Endometrial microvascular endothelial cells (primary cell): Measurements from ENCODE around the gene DNM3. TPM values are rescaled to one million over a fixed set of nuclear protein-coding genes. Genes with fewer than 3 reads are reported as not detected.

Experiments
- in situ Hi-C: cut with HindIII; loops from 2 replicates; pipeline ENCODE4 v1.10.0; 2017; ENCODE audit warnings: low sequenced_read_pairs, low pct_unique_long_range_greater_than_20kb; ENCODE audit errors: inconsistent ontology term
- total RNA-seq: library from RNA; depleted of rRNA; stranded (reverse); fragments of >200 nt; gene quantifications from one replicate; pipeline ENCODE4 v1.2.3, GENCODE V29; 2015; ENCODE audit errors: inconsistent ontology term

DNM3 gene
- total RNA-seq, 1 donor from 2014 or later, result 0.84 TPM

- in situ Hi-C loops, result no loop called here
These were observed 102.8 kb downstream of the DNM3 start for GRCh38 chr1:171943973-171944561.

GRCh38 chr1:171948511-171948910 is 107.2 kb downstream of the DNM3 start:
- in situ Hi-C loops, result no loop called here

- in situ Hi-C loops, result no loop called here
These were observed 108.0 kb downstream of the DNM3 start for GRCh38 chr1:171949316-171949715.

- in situ Hi-C loops, result loop anchor here (25.0 kb wide), 1 partner anchor 292 kb away; the partner anchor contains the start of gene MYOC
These were observed 112.5 kb downstream of the DNM3 start for GRCh38 chr1:171953835-171954234.

- in situ Hi-C loops, result loop anchor here (25.0 kb wide), 1 partner anchor 292 kb away; the partner anchor contains the start of gene MYOC
These were observed 113.1 kb downstream of the DNM3 start for GRCh38 chr1:171954361-171954760.

GRCh38 chr1:171961861-171962260 is 120.6 kb downstream of the DNM3 start:
- in situ Hi-C loops, result loop anchor here (25.0 kb wide), 1 partner anchor 300 kb away; the partner anchor contains the start of gene MYOC

- in situ Hi-C loops, result loop anchor here (25.0 kb wide), 1 partner anchor 301 kb away; the partner anchor contains the start of gene MYOC
These were observed 122.5 kb downstream of the DNM3 start for GRCh38 chr1:171963762-171964161.

- in situ Hi-C loops, result loop anchor here (25.0 kb wide), 1 partner anchor 303 kb away; the partner anchor contains the start of gene MYOC
These were observed 124.5 kb downstream of the DNM3 start for GRCh38 chr1:171965777-171966176.

GRCh38 chr1:171966426-171967220 is 125.3 kb downstream of the DNM3 start:
- in situ Hi-C loops, result loop anchor here (25.0 kb wide), 1 partner anchor 304 kb away; the partner anchor contains the start of gene MYOC

GRCh38 chr1:171969226-171969625 is 127.9 kb downstream of the DNM3 start:
- in situ Hi-C loops, result loop anchor here (25.0 kb wide), 1 partner anchor 307 kb away; the partner anchor contains the start of gene MYOC

- in situ Hi-C loops, result loop anchor here (25.0 kb wide), 1 partner anchor 308 kb away; the partner anchor contains the start of gene MYOC
These were observed 128.5 kb downstream of the DNM3 start for GRCh38 chr1:171969813-171970212.

GRCh38 chr1:171972846-171973245 is 131.5 kb downstream of the DNM3 start:
- in situ Hi-C loops, result loop anchor here (25.0 kb wide), 1 partner anchor 311 kb away; the partner anchor contains the start of gene MYOC

GRCh38 chr1:171973421-171973820 is 132.1 kb downstream of the DNM3 start:
- in situ Hi-C loops, result loop anchor here (25.0 kb wide), 1 partner anchor 311 kb away; the partner anchor contains the start of gene MYOC

GRCh38 chr1:171981303-171981702 is 140.0 kb downstream of the DNM3 start:
- in situ Hi-C loops, result no loop called here

- in situ Hi-C loops, result no loop called here
These were observed 142.3 kb downstream of the DNM3 start for GRCh38 chr1:171983584-171983983.

GRCh38 chr1:171984262-171984661 is 143.0 kb downstream of the DNM3 start:
- in situ Hi-C loops, result no loop called here

GRCh38 chr1:171984850-171985485 is 143.7 kb downstream of the DNM3 start:
- in situ Hi-C loops, result no loop called here

GRCh38 chr1:171985639-171986038 is 144.3 kb downstream of the DNM3 start:
- in situ Hi-C loops, result no loop called here

GRCh38 chr1:171988243-171988885 is 147.1 kb downstream of the DNM3 start:
- in situ Hi-C loops, result no loop called here
